NCI-H1930 (cell line): ENCODE data around the gene METTL17.

Experiments
- DNase-seq, 2 experiments: peaks; one replicate each; lab custom pipeline; 2025; lab: John Stamatoyannopoulos, UW

METTL17 gene

GRCh38 chr14:21043387-21043973, 53.7 kb downstream of the METTL17 start:
- DNase-seq, result no peak

GRCh38 chr14:21043974-21044618, 54.3 kb downstream of the METTL17 start:
- no peak for DNase-seq
